Adipose tissue (tissue), 3 donors: ENCODE measurements around the gene USP19. TPM values are rescaled to one million over a fixed set of nuclear protein-coding genes. Genes with fewer than 3 reads are reported as not detected.

ENCODE experiments used
- H3K27ac ChIP-seq: one replicate; pipeline ENCODE4 v1.5.1; 2013; ENCODE audit warnings: low read depth, low read length
- WGBS, 3 donors: extraction: QIAGEN DNeasy Blood & Tissue Kit; methylation state at CpG; one replicate each; pipeline ENCODE4 v1.1.7; 2013; 5-methylcytosine and 5-hydroxymethylcytosine counted together
- polyA plus RNA-seq, 3 donors: library from polyadenylated mRNA; stranded (reverse); fragments of 200-250 nt; gene quantifications; one replicate each; pipeline ENCODE4 v1.2.3, GENCODE V29; 2013
- donor health status: healthy with polysubstance abuse.
- donor health status: Bipolar disorder and iron deficiency.
- donor health status: healthy.

The USP19 gene
- polyA plus RNA-seq, 3 donors, result 17.6 to 29.8 (median 19.3) TPM

- WGBS, 3 donors, result 85 to 90% (median 89%) methylated on average over 13 of the region's 13 CpGs
- no peak overlapping the region for H3K27ac ChIP-seq
Measured at GRCh38 chr3:49110780-49111179, 9.8 kb downstream of the USP19 start.

DNA sequence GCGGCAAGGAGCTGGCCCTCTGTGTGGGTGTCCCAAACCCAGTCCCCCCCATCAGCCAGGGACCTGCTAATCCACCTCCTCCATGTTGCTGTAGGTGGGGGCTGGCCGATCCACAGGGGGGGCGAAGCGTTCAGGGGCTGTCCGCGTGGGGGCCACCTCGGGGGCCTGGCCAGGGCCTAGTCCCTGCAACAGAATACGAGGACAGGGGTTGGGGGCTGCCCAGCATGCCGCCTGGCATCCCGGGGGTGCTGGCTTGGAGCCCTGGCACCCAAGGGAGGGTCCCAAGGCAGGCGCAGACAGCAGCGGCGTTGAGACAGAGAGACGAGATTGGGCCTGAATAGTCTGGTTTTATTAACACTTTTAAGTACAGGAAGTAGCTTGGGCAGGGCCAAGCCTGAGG lies 12.3 kb downstream of the USP19 start:
- no peak overlapping the region for H3K27ac ChIP-seq
- 79 to 85% (median 79%) methylated on average over 14 of the region's 14 CpGs for WGBS, 3 donors

DNA sequence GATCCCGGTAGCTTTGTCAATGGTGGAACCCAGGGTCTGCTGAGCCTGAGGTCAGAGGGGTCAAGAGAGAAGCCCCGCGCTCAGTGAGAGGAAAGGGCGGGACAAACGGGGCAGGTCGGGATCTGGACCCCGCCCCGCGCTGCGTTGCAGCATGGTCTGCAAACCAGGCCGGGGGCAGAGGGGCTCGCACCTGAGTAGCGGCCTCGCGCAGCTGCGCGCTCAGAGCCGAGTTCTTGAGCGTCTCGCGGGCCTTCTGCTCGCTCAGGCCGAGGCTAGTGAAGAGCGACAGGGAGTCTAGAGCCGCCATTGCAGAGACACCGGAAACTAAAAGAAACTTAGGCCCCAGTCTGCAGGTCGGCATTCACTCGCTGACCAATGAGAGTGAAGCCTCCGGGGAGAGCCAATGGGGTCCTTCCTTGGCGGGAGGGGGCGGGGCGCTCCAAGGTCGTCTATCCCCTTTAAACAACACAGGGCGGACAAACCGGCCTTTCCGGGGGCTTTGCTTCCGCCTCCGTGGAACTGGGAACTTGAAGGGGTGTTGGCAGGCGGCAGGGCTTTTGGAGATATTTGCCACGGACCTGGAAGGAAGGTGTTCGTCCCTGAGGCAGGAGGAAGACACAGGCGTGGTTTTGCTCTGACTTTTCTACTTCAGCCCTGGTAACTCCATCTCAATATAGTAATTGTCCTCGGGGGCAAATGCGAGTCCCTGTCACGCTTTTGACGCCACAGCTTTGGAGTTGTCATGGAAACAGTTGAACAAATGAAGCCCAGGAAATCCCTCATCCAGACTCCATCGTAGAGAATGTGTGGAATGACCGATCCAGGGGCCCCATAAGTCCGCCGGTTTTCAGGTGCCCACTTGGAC lies 16.0 kb downstream of the USP19 start, which contains the start of gene QARS1:
TSS of gene QARS1 (minus strand) at position 331 of the 865 bp plus-strand sequence. CDS start at position 307, 24 bp downstream.
- H3K27ac ChIP-seq, result no peak within 1 kb of the TSS
- WGBS, 3 donors, result 1 to 2% (median 2%) methylated on average over 47 to 50 of the region's 50 CpGs

DNA sequence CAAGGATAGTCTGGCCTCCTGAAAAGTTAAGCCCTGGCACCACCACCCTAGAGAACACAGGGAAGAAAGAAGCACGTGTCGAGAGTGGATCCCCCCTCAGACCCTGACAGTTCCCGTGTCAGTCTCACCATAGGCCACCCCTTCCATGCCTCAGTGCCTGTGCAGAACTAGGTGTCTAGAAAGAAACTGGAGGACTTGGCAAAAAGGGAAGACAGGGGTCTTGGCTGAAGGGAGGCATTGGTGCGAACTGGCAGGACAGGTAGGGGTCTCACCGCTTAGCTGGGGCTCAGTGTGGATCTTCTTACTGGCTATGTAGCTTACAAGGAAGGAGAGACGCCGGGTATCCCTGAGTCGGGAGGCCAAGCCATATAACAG lies 16.6 kb downstream of the USP19 start:
- WGBS, 3 donors, result 2 to 7% (median 3%) methylated on average over 8 of the region's 8 CpGs
- no peak overlapping the region for H3K27ac ChIP-seq

DNA sequence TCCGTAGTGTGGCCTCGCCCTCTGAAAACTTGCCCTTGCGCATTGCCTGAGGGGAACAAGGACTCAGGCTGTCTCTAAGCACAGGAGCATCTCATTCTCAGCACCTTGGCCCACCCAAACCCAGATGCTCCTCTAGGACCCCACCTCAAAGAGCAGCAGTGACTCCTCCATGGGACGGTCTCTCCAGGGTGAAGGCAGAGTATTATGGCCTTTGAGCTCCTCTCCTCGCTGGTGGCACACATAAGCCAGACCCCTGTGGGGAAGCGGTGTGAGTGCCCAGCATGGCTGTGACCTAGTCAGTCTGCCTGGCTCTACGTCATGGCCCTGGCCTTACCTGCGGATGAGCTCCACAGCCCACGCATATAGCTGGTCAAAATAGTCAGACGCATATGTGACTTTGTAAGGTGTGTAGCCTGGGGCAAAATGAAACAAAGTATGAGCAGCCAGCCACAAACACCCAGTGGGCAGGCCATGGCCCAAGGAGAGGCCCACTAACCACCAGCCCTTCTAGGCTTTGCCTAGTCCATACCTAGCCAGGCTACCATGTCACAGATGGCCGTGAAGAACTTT lies 20.5 kb downstream of the USP19 start:
- no peak overlapping the region for H3K27ac ChIP-seq
- 93 to 94% (median 93%) methylated on average over 11 of the region's 11 CpGs for WGBS, 3 donors

GRCh38 chr3:49098910-49099630 lies 21.6 kb downstream of the USP19 start:
- no peak overlapping the region for H3K27ac ChIP-seq

GRCh38 chr3:49098429-49098828 lies 22.2 kb downstream of the USP19 start:
- WGBS, 3 donors, result 36 to 51% (median 50%) methylated on average over 5 of the region's 5 CpGs
- H3K27ac ChIP-seq, result no peak overlapping the region

More at GRCh38 chr3:49098910-49099630, 21.6 kb downstream of the USP19 start:
- WGBS, 3 donors, result 88 to 92% (median 91%) methylated on average over 13 of the region's 13 CpGs

GRCh38 chr3:49093853-49094767 lies 26.5 kb downstream of the USP19 start, which contains the start of gene QRICH1:
QRICH1 (minus strand) TSS chr3:49094071; CDS start chr3:49077017, 17,054 bp downstream.
- WGBS, 3 donors, result 0 to 1% (median 1%) methylated on average over 55 to 65 of the region's 65 CpGs
- peak within 1 kb of the TSS; percentile 65 for H3K27ac ChIP-seq

DNA sequence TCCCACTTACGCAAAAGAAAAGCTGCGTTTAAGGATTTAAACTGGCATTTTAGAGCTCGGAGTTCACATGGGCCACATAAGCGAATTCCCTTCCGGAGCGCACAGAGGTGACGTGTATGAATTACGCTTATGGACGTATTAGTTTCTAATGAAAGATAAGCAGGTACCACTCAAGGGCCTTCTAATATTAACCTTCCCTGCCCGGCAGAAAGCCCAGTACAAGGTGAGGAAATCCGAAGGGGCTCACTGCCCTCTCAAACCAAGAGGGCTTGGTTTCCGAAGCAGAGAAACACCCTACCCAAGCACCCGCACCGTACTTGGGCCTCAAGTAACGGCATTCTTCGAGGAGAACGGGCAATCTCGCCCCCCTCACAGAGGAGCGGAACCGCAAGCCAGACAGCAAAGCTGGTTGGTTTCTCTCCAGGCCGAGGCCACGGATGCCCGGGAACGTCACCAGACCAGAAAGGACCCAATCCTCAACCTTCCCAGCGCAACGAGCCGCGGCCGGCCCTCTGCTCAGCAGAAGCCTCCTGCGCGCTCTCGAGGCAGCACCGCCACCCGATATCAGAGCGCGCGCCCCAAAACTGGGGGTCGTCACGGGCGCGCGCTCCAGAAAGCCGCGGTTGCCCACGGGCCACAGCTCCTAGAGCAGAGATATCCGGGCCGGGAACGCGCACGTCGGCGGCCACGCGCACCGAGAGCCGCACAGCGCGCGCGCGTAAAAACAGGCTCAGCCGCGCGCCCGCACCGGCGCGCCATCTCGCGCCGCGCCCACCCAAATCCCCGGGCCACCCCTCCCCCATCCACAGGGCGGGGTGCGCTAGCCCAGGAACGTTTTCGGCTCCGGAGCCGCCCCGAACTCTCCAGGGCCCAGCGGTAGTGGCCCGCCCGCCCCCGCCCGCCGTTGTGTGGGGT lies 27.4 kb downstream of the USP19 start:
- peak overlapping the region; percentile 65 for H3K27ac ChIP-seq
- whole genome bisulfite sequencing, 3 donors, result 0% methylated on average over 73 to 86 of the region's 86 CpGs

DNA sequence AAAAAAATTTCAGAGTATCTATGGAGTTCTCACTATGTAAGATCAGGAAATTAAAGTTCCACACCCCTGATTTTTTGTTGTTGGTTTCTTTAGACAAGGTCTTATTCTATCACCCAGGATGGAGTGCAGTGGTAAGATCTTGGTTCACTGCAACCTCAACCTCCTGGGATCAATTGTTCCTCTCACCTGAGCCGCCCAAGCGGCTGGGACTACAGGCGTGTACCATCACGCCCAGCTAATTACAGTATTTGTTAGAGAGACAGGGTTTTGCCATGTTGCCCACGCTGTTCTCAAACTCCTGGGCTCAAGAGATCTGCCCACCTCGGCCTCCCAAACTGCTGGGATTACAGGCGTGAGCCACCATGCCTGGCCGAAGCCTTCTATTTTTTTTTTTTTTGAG lies 39.2 kb downstream of the USP19 start:
- 96% methylated on average over 8 of the region's 8 CpGs for WGBS, 3 donors
- no peak overlapping the region for H3K27ac ChIP-seq

GRCh38 chr3:49079270-49079669 lies 41.4 kb downstream of the USP19 start:
- no peak overlapping the region for H3K27ac ChIP-seq
- WGBS, 3 donors, result 91 to 95% (median 93%) methylated on average over 2 of the region's 2 CpGs

DNA sequence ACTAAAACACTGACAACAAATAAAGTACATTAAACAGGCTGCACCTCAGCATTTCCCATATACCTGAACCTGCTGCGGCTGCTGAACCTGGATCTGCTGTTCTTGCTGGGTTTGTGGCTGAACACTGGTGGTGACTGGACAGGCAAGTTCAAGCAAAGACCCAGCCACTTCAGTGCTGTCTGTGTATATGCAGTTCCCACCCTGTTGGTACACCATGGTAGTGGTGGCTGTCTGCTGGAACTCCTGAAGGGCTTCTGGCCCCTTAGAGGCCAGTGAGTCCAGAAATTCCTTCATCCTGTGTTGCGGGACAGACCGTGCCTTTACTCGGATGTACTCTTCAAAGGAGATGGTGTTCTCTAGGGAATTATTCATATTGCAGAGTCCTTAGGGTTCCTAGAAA lies 44.0 kb downstream of the USP19 start:
- 75 to 89% (median 83%) methylated on average over 4 of the region's 4 CpGs for WGBS, 3 donors
- no peak overlapping the region for H3K27ac ChIP-seq

DNA sequence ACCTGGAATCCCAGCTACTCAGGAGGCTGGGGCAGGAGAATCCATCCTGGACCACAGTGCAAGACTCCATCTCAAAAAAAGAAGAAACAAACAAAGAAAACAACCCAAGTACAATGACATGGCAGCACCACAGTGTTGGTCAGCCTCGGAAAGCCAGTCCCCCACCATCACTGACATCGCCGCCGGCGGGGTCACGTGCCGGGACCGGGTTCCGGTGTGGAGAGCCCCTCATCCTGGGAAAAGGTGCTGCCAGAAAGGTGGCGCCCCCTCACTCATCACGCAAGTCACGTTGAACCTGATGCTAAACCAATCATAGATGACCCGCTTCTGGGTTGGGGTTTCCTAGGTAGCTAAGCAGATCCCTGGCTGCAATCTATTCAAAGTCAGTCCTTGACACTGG lies 44.5 kb downstream of the USP19 start:
- 90 to 97% (median 96%) methylated on average over 13 of the region's 13 CpGs for WGBS, 3 donors
- no peak overlapping the region for H3K27ac ChIP-seq

Other genes with a start within 250 kb of the USP19 start
- gene SLC25A20, start 221.9 kb downstream of the USP19 start, polyA plus RNA-seq, result 10 to 100 TPM; 18.9 to 31.6 (median 22.9) TPM
- gene ARIH2, start 202.0 kb downstream of the USP19 start, polyA plus RNA-seq, result 10 to 100 TPM; 24.7 to 49.6 (median 48.2) TPM
- gene P4HTM, start 130.6 kb downstream of the USP19 start, polyA plus RNA-seq, result 10 to 100 TPM; 11.7 to 41.1 (median 20.2) TPM
- 10 to 100 TPM; 59.2 to 90.6 (median 69.6) TPM for gene WDR6, start 113.4 kb downstream of the USP19 start, polyA plus RNA-seq
- 10 to 100 TPM; 25.5 to 46.4 (median 25.9) TPM for gene DALRD3, start 102.2 kb downstream of the USP19 start, polyA plus RNA-seq
- 100 to 1,000 TPM in 2 of 3 donors, 10 to 100 TPM in 1; 38.6 to 163 (median 120) TPM for gene NDUFAF3, start 98.7 kb downstream of the USP19 start, polyA plus RNA-seq
- gene IMPDH2, start 91.4 kb downstream of the USP19 start, polyA plus RNA-seq, result 100 to 1,000 TPM; 124 to 247 (median 150) TPM
- gene QRICH1, start 26.8 kb downstream of the USP19 start, polyA plus RNA-seq, result 10 to 100 TPM; 20.3 to 42.2 (median 22.0) TPM
- 100 to 1,000 TPM; 169 to 228 (median 189) TPM for gene QARS1, start 16.1 kb downstream of the USP19 start, polyA plus RNA-seq
- gene LAMB2, start 12.2 kb upstream of the USP19 start, polyA plus RNA-seq, result 100 to 1,000 TPM in 2 of 3 donors, 10 to 100 TPM in 1; 90.5 to 300 (median 195) TPM
- gene CCDC71, start 45.5 kb upstream of the USP19 start, polyA plus RNA-seq, result 10 to 100 TPM in 1 of 3 donors, 1 to 10 TPM in 2; 8.0 to 18.7 (median 9.1) TPM
- 10 to 100 TPM; 32.3 to 73.4 (median 43.5) TPM for gene KLHDC8B, start 50.8 kb upstream of the USP19 start, polyA plus RNA-seq
- 1 to 10 TPM; 1.9 to 4.2 (median 3.9) TPM for gene C3orf62, start 156.4 kb upstream of the USP19 start, polyA plus RNA-seq
- 10 to 100 TPM; 16.5 to 32.1 (median 30.4) TPM for gene USP4, start 219.2 kb upstream of the USP19 start, polyA plus RNA-seq
- gene GPX1, start 237.5 kb upstream of the USP19 start, polyA plus RNA-seq, result 1,000 to 10,000 TPM in 1 of 3 donors, 100 to 1,000 TPM in 2; 174 to 1,140 (median 788) TPM